ENCODE results near the gene UPF2.
"Not testable (repeated sequence)": the region's sequence is repeated elsewhere in the genome, so short reads cannot be mapped to it uniquely, and the experiment has no call there.

The UPF2 gene

DNA sequence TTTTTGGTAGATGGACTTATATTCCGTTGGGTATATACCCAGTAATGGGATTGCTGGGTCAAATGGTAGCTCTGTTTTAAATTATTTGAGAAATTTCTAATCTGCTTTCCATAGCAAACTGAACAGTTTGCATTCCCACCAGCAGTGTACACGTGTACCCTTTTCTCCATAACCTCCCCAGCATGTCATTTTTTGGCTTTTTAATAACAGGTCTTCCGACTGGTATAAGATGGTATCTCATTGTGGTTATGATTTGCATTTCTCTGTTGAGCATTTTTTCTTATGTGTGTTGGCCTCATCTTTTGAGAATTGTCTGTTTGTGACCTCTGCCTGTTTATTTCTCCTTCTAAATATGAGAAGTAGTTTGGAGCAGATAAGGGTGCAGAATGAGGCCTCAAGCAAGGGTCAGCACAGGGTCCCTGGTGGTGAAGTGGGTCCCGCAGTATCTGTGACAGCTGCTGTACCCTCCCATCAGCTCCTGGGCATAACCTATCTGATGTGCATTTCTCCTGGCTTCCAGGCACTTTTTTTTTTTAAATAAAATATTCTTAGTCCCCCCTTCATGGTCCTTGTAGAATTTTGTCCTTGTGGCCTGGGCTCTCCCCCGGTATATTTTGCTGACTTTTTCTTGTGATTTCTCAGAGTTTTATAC lies 145.9 kb downstream of the UPF2 start:
- TF ChIP-seq, protein P1, sequence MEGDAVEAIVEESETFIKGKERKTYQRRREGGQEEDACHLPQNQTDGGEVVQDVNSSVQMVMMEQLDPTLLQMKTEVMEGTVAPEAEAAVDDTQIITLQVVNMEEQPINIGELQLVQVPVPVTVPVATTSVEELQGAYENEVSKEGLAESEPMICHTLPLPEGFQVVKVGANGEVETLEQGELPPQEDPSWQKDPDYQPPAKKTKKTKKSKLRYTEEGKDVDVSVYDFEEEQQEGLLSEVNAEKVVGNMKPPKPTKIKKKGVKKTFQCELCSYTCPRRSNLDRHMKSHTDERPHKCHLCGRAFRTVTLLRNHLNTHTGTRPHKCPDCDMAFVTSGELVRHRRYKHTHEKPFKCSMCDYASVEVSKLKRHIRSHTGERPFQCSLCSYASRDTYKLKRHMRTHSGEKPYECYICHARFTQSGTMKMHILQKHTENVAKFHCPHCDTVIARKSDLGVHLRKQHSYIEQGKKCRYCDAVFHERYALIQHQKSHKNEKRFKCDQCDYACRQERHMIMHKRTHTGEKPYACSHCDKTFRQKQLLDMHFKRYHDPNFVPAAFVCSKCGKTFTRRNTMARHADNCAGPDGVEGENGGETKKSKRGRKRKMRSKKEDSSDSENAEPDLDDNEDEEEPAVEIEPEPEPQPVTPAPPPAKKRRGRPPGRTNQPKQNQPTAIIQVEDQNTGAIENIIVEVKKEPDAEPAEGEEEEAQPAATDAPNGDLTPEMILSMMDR (IDR thresholded peaks at IDR 0.05; ENCODE audit: insufficient read depth, missing control alignments): no peak
- FAIRE-seq (no peak), DNase-seq (ENCODE audit: insufficient read length, low spot score) (no peak)

DNA sequence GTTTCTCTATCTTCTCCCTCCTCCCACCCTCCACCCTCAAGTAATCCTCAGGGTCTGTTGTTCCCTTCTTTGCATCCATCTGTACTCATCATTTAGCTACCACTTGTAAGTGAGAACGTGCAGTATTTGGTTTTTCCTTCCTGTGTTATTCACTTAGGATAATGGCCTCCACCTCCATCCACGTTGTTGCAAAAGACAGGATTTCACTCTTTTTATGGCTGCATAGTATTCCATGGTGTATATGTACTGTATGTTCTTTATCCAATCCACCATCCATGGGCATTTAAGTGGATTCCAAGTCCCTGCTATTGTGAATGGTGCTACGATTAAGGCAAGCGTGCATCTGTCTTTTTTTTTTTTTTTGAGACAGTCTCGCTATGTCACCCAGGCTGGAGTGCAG lies 147.0 kb downstream of the UPF2 start:
- DNase-seq (ENCODE audit: insufficient read length, low spot score) (no peak), FAIRE-seq (no peak)
- TF ChIP-seq, protein P1 (IDR thresholded peaks at IDR 0.05; ENCODE audit: insufficient read depth, missing control alignments): no peak

DNA sequence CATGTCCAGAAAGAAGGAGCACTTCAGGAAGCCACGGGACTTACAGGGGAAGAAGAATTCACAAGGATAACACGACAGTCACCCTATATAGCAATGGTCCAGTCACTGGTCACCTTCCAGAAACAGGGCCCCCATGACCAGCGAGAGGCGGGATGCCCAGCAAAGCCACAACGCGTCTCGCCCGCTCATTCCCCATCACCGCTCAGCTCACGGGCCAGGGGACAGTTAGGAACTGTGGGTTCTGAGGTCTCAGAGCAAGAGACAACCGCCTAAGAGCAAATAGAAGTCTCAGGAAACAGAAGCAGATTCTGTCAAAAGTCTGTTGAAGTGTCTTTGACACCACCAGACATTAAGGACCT lies 147.5 kb downstream of the UPF2 start:
- DNase-seq (ENCODE audit: insufficient read length, low spot score) (no peak), FAIRE-seq (no peak)
- TF ChIP-seq, protein P1 (IDR thresholded peaks at IDR 0.05; ENCODE audit: insufficient read depth, missing control alignments): no peak

DNA sequence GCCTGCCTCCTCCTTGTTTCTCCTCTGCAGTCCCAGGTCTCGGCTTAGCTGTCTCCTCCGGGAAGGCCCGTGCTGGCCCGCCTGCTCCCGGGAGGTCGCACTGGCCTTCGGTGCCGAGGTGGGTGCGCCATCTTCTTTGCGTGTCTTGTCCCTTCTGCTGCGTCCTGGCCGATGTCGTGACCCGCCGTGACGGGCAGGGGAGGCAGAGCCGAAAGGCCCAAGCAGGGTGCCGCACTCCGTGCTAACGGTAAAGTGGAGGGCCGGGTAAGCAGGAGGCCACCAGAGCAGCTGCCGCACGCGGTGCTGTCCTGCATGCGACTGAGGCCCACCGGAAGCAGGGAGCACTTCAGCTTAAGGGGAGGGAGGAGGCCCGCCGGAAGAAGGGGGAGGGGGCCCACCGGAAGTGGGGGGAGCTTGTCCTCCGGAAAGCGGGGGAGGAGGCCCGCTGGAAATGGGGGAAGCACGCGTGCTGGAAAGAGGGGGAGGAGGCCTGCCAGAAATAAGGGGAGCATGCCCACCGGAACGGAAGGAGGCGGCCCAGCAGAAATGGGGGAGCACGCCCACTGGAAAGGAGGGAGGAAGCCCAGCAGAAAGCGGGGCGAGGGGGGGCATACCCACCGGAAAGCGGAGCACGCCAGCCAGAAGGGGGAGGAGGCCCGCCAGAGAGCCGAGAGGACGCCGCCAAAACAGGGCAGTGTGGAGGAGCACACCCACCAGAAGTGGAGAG lies 148.1 kb downstream of the UPF2 start:
- DNase-seq (ENCODE audit: insufficient read length, low spot score) (no peak), FAIRE-seq (no peak)
- TF ChIP-seq, protein P1 (IDR thresholded peaks at IDR 0.05; ENCODE audit: insufficient read depth, missing control alignments): no peak

DNA sequence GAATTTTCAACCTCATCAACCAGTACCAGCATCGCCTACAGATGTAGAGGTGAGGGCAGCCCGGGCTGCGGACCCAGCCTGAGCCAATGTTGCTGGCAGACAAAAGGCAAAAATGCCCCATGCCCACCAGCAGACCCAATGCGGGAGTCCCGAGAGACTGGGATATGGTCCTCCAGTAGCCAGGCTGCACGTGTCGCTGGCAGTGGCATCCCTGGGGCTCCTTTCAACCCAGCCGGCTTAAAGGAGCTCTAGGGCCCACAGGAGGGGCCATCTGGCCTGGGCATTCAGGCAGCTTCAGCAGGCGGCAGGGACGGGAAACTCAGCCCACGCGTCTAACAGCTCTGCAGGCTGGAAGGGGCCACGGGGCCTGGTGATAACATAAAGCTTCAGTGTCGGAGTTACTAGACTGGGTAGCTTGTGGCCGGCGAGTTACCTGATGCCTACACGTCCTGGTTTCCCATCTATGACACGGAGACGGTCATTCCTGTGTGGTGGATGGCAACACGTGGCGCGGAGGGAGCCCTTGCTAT lies 148.8 kb downstream of the UPF2 start:
- TF ChIP-seq, protein P1 (IDR thresholded peaks at IDR 0.05; ENCODE audit: insufficient read depth, missing control alignments): no peak
- FAIRE-seq: no peak
- DNase-seq (ENCODE audit: insufficient read length, low spot score): no peak

DNA sequence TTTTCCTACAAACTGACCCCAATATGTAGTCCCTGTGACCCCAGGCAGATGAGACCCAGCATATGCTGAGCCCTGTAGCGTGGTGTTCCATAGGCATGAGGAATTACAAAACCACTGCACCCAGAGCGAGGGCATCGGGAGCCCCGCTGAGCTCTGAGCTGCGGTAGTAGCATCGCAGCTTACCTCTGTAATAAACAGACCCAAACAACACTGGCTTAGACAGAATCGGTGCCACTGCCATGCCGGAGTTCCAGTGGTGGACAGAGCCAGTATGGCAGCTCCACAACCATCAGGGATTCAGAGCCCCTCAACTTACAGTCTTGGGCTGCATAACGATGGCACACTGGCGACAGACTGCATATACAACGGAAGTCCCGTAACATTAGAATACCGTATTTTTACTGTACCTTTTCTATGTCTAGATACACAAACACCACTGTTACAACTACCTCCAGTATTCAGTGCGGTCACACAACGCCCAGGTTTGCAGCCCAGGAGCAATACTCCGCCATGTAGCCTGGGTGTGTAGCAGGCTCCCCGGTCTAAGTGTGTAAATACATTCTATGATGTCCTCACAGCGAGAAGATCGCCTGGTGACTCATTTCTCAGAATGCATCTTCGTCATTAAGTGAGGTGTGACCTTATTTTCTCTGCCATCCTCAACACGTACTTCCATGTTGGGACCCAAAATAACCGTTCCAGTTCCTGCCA lies 150.7 kb downstream of the UPF2 start:
- DNase-seq (ENCODE audit: insufficient read length, low spot score) (no peak), FAIRE-seq (no peak)
- TF ChIP-seq, protein P1 (IDR thresholded peaks at IDR 0.05; ENCODE audit: insufficient read depth, missing control alignments): no peak

DNA sequence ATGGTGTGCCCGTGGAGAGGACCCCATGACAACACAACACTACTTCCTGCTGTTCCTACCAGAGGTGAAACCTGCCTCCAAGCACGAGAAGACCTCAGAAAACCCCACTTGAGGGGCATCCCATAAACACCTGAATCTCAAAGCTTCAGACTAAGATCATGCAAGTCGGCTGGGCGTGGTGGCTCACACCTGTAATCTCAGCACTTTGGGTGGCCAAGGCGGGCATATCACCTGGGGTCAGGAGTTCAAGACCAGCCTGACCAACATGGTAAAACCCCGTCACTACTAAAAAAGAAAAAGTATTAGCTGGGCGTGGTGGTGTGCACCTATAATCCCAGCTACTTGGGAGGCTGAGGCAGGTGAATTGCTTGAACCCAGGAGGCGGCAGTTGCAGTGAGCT lies 153.3 kb downstream of the UPF2 start:
- not testable (repeated sequence) for DNase-seq (ENCODE audit: insufficient read length, low spot score); FAIRE-seq

Data from D721Med (cell line).